ENCODE measurements around the gene TESMIN.

TESMIN gene

GRCh38 chr11:68773521-68774193, 22.3 kb upstream of the TESMIN start:
- no peak for TF ChIP-seq USF1 (IDR thresholded peaks at IDR 0.05)
- no peak for TF ChIP-seq EGR1 (IDR thresholded peaks at IDR 0.05)
- TF ChIP-seq ZBTB7A (IDR thresholded peaks at IDR 0.05; ENCODE audit: low read depth), result no peak

GRCh38 chr11:68772936-68773335, 21.6 kb upstream of the TESMIN start:
- TF ChIP-seq NFIC (IDR thresholded peaks at IDR 0.05) (no peak), MAX (IDR thresholded peaks at IDR 0.05) (no peak), YY1 (IDR thresholded peaks at IDR 0.05; ENCODE audit: low read depth) (no peak), TEAD4 (IDR thresholded peaks at IDR 0.05) (no peak), RAD21 (IDR thresholded peaks at IDR 0.05; ENCODE audit: low read depth) (no peak), EGR1 (IDR thresholded peaks at IDR 0.05) (no peak), TAF1 (IDR thresholded peaks at IDR 0.05; ENCODE audit: low read depth) (no peak), CREB1 (IDR thresholded peaks at IDR 0.05; ENCODE audit: low read depth) (no peak), TCF12 (IDR thresholded peaks at IDR 0.05; ENCODE audit: low read depth) (no peak), ZBTB7A (IDR thresholded peaks at IDR 0.05; ENCODE audit: low read depth) (no peak), USF1 (IDR thresholded peaks at IDR 0.05) (no peak), FOXM1 (IDR thresholded peaks at IDR 0.05; ENCODE audit: borderline replicate concordance, low read depth) (no peak), CEBPB (IDR thresholded peaks at IDR 0.05) (no peak), REST (IDR thresholded peaks at IDR 0.05; ENCODE audit: low read depth) (no peak), EP300 (IDR thresholded peaks at IDR 0.05; ENCODE audit: borderline replicate concordance) (no peak)

- no peak for TF ChIP-seq RAD21 (IDR thresholded peaks at IDR 0.05; ENCODE audit: low read depth)
- no peak for TF ChIP-seq ZBTB7A (IDR thresholded peaks at IDR 0.05; ENCODE audit: low read depth)
- no peak for TF ChIP-seq TCF12 (IDR thresholded peaks at IDR 0.05; ENCODE audit: low read depth)
- no peak for TF ChIP-seq REST (IDR thresholded peaks at IDR 0.05; ENCODE audit: low read depth)
- no peak for TF ChIP-seq CREB1 (IDR thresholded peaks at IDR 0.05; ENCODE audit: low read depth)
- no peak for TF ChIP-seq CEBPB (IDR thresholded peaks at IDR 0.05)
- no peak for TF ChIP-seq NFIC (IDR thresholded peaks at IDR 0.05)
- no peak for TF ChIP-seq FOXM1 (IDR thresholded peaks at IDR 0.05; ENCODE audit: borderline replicate concordance, low read depth)
- no peak for TF ChIP-seq TEAD4 (IDR thresholded peaks at IDR 0.05)
These were observed 19.5 kb upstream of the TESMIN start for GRCh38 chr11:68770781-68771180.

- TF ChIP-seq TEAD4 (IDR thresholded peaks at IDR 0.05) (no peak), ZBTB7A (IDR thresholded peaks at IDR 0.05; ENCODE audit: low read depth) (no peak), TCF12 (IDR thresholded peaks at IDR 0.05; ENCODE audit: low read depth) (no peak), NFIC (IDR thresholded peaks at IDR 0.05) (no peak), CEBPB (IDR thresholded peaks at IDR 0.05) (no peak), EGR1 (IDR thresholded peaks at IDR 0.05) (no peak), TAF1 (IDR thresholded peaks at IDR 0.05; ENCODE audit: low read depth) (no peak), YY1 (IDR thresholded peaks at IDR 0.05; ENCODE audit: low read depth) (no peak)
These were observed 16.4 kb upstream of the TESMIN start for GRCh38 chr11:68767672-68768071.

GRCh38 chr11:68766786-68767185, 15.5 kb upstream of the TESMIN start:
- TF ChIP-seq MAX (IDR thresholded peaks at IDR 0.05) (no peak), TAF1 (IDR thresholded peaks at IDR 0.05; ENCODE audit: low read depth) (no peak), USF1 (IDR thresholded peaks at IDR 0.05) (no peak), TCF12 (IDR thresholded peaks at IDR 0.05; ENCODE audit: low read depth) (no peak), ZBTB7A (IDR thresholded peaks at IDR 0.05; ENCODE audit: low read depth) (no peak), EGR1 (IDR thresholded peaks at IDR 0.05) (no peak), NFIC (IDR thresholded peaks at IDR 0.05) (no peak), REST (IDR thresholded peaks at IDR 0.05; ENCODE audit: low read depth) (no peak)

Measured in Ishikawa (cell line).